A549 (cell line): ENCODE measurements around the gene METTL3. TPM values are rescaled to one million over a fixed set of nuclear protein-coding genes. Genes with fewer than 3 reads are reported as not detected.

Source experiments
- CBX8 ChIP-seq: fragments of 200-600 bp; sonication (generic); IDR thresholded peaks from 2 replicates; pipeline ENCODE4 v1.6.1; 2016
- EP300 ChIP-seq, 2 experiments: fragments of >200 bp; sonication (Bioruptor Twin); formaldehyde crosslinking; IDR thresholded peaks; 2 replicates in 1 of 2; 3 replicates in 1 of 2; pipeline ENCODE4 v1.6.1; 2016 to 2017
- FOSB ChIP-seq: fragments of 250-450 bp; sonication (Bioruptor Pico); IDR thresholded peaks from 2 replicates; pipeline ENCODE4 v1.5.0; 2020; ENCODE audit warnings: mild to moderate bottlenecking, moderate library complexity
- FOXS1 ChIP-seq: fragments of 250-450 bp; sonication (Bioruptor Pico); IDR thresholded peaks from 2 replicates; pipeline ENCODE4 v1.5.0; 2020; ENCODE audit warnings: mild to moderate bottlenecking, moderate library complexity
- GATA3 ChIP-seq: IDR thresholded peaks from 2 replicates; pipeline ENCODE4 v1.6.1; 2012; ENCODE audit warnings: borderline replicate concordance
- HEYL ChIP-seq: fragments of 250-450 bp; sonication (Bioruptor Pico); IDR thresholded peaks from 2 replicates; pipeline ENCODE4 v1.8.0; 2021; ENCODE audit warnings: mild to moderate bottlenecking, moderate library complexity
- HOXB13 ChIP-seq: fragments of 250-450 bp; sonication (Bioruptor Pico); IDR thresholded peaks from 2 replicates; pipeline ENCODE4 v1.5.0; 2020; ENCODE audit warnings: low read depth, mild to moderate bottlenecking, moderate library complexity
- HOXB5 ChIP-seq: fragments of 250-450 bp; sonication (Bioruptor Pico); IDR thresholded peaks from 2 replicates; pipeline ENCODE4 v1.5.0; 2020; ENCODE audit warnings: mild to moderate bottlenecking, moderate library complexity
- JUN ChIP-seq, 2 experiments: fragments of >200 bp; sonication (Bioruptor Twin); formaldehyde crosslinking; IDR thresholded peaks; 2 replicates in 1 of 2; 3 replicates in 1 of 2; pipeline ENCODE4 v1.6.1; 2016 to 2017
- JUNB ChIP-seq: fragments of >200 bp; sonication (Bioruptor Twin); formaldehyde crosslinking; IDR thresholded peaks from 2 replicates; pipeline ENCODE4 v1.6.1; 2016
- KDM1A ChIP-seq: fragments of 200-600 bp; sonication (generic); IDR thresholded peaks from 2 replicates; pipeline ENCODE4 v1.6.1; 2016; ENCODE audit warnings: low read depth, mild to moderate bottlenecking
- KDM5A ChIP-seq: fragments of 200-600 bp; sonication (generic); IDR thresholded peaks from 2 replicates; pipeline ENCODE4 v1.6.1; 2016; ENCODE audit warnings: antibody characterized with exemption, mild to moderate bottlenecking
- MAFK ChIP-seq: fragments of 450-650 bp; IDR thresholded peaks from 2 replicates; pipeline ENCODE4 v1.6.1; 2014; ENCODE audit not compliant: partially characterized antibody
- NPAS2 ChIP-seq: fragments of 250-450 bp; sonication (Bioruptor Pico); IDR thresholded peaks from 2 replicates; pipeline ENCODE4 v1.8.0; 2022; ENCODE audit warnings: mild to moderate bottlenecking, moderate library complexity, borderline replicate concordance
- PHF8 ChIP-seq: fragments of 200-600 bp; sonication (generic); IDR thresholded peaks from 2 replicates; pipeline ENCODE4 v1.6.1; 2016; ENCODE audit warnings: low read depth, mild to moderate bottlenecking, antibody characterized with exemption, moderate library complexity, borderline replicate concordance
- POLR2A ChIP-seq: IDR thresholded peaks from 2 replicates; pipeline ENCODE4 v1.6.1; 2012; ENCODE audit warnings: mild to moderate bottlenecking, low read length
- SREBF2 ChIP-seq: fragments of 450-650 bp; IDR thresholded peaks from 2 replicates; pipeline ENCODE4 v1.6.1; 2014; ENCODE audit warnings: mild to moderate bottlenecking, moderate library complexity
- TP53 ChIP-seq: fragments of 250-450 bp; sonication (Bioruptor Pico); IDR thresholded peaks from 2 replicates; pipeline ENCODE4 v1.5.0; 2021; ENCODE audit warnings: mild to moderate bottlenecking, moderate library complexity
- ZFP36 ChIP-seq: fragments of 450-650 bp; IDR thresholded peaks from 2 replicates; pipeline ENCODE4 v1.6.1; 2014; ENCODE audit warnings: borderline replicate concordance; ENCODE audit not compliant: partially characterized antibody
- ZNF302 ChIP-seq: fragments of 250-450 bp; sonication (Bioruptor Pico); IDR thresholded peaks from 2 replicates; pipeline ENCODE4 v1.9.0; 2021; ENCODE audit warnings: inconsistent platforms, mild to moderate bottlenecking, moderate library complexity
- ZSCAN20 ChIP-seq: fragments of 250-450 bp; sonication (Bioruptor Pico); IDR thresholded peaks from 2 replicates; pipeline ENCODE4 v1.8.0; 2022; ENCODE audit warnings: mild to moderate bottlenecking, moderate library complexity
- polyA plus RNA-seq, 4 experiments: library from polyadenylated mRNA; depleted of rRNA in 3 of 4; stranded (reverse); fragments of >200 nt; fragmentation: RNase III in 1 of 4; extraction: RNeasy Plus Mini Kit Qiagen cat#74134 plus additional on column Dnase treatment in 1 of 4; gene quantifications; 2 replicates in 3 of 4; 3 replicates in 1 of 4; pipeline ENCODE4 v1.2.3, GENCODE V29; 2011 to 2017
- TF ChIP-seq, protein P1 (sequence below): IDR thresholded peaks from 2 replicates; pipeline ENCODE4 v1.6.1; 2012; ENCODE audit warnings: low read depth, borderline replicate concordance
- TF ChIP-seq, protein P2 (sequence below): fragments of >200 bp; sonication (Bioruptor Twin); formaldehyde crosslinking; IDR thresholded peaks from 2 replicates; pipeline ENCODE4 v1.6.1; 2016
- TF ChIP-seq, protein P3 (sequence below): fragments of >200 bp; sonication (Bioruptor Twin); formaldehyde crosslinking; IDR thresholded peaks from 3 replicates; pipeline ENCODE4 v1.6.1; 2016
- TF ChIP-seq, protein P4 (sequence below): fragments of >200 bp; sonication (Bioruptor Twin); formaldehyde crosslinking; IDR thresholded peaks from 3 replicates; pipeline ENCODE4 v1.5.1; 2016
- TF ChIP-seq, protein P5 (sequence below): IDR thresholded peaks from 2 replicates; pipeline ENCODE4 v1.6.1; 2012
- TF ChIP-seq, protein P6 (sequence below): IDR thresholded peaks from 2 replicates; pipeline ENCODE4 v1.6.1; 2012

The METTL3 gene
- polyA plus RNA-seq, 2 of the 4 experiments (the other 2 are of a cell fraction) = 63.2 to 103 TPM

DNA sequence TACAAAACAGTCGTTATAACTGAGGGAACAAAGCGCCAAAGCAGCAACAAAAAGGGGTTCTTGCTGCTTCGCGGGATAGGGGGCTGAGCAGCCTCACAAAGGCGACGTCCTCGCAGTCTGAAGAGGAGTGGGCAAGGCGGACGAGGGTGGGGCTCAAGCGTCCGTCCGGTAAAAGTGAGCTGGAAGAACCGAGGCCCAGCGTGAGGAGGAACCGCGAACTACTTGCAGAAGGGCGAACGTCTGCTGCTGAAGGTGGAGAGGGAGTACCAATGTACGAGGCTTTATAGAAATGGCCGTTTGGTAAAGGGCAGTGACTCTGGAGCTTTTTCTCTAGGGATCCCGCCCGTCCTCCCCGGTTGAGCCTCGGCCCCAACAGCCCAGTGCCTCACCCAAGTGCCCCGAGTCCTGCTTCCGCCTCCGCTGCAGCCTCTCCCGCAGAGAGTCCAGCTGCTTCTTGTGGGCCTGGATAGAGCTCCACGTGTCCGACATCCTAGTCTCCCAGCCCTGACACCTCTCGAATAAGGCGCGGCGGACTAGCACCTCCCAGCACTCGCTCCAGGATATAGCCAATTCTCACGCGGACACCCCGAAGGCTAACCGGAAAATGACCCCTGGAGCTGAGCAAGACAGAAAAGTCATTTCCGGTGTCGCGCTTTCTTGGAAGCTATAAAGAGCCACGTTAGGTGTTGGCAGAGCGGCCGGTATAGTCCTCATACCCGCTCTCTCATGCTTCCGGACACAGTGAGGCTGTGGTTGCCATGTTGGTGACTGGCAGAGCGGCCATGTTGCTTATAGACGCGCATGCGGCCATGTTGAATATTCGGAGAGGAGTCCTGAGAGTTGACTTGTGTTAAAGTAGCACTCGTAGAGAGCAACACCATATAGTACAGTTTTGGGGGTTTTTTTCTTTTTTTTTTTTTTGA is at the start of gene METTL3 (continued):
- no peak for TF ChIP-seq SREBF2
- 0 out of 2 replicates have a peak, but pooled peaks have one; percentile 34 for TF ChIP-seq TP53 (CRISPR knock-in tag)
- TF ChIP-seq MAFK = peak; percentile 28
- peak; percentile 84; the same call in 1 of the 2 replicates for TF ChIP-seq HOXB13 (CRISPR knock-in tag)
- TF ChIP-seq, protein P1, sequence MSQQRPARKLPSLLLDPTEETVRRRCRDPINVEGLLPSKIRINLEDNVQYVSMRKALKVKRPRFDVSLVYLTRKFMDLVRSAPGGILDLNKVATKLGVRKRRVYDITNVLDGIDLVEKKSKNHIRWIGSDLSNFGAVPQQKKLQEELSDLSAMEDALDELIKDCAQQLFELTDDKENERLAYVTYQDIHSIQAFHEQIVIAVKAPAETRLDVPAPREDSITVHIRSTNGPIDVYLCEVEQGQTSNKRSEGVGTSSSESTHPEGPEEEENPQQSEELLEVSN = peak; percentile 76
- TF ChIP-seq GATA3 = no peak
- no peak for TF ChIP-seq KDM1A
- TF ChIP-seq, protein P2, sequence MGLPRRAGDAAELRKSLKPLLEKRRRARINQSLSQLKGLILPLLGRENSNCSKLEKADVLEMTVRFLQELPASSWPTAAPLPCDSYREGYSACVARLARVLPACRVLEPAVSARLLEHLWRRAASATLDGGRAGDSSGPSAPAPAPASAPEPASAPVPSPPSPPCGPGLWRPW = no peak
- TF ChIP-seq CBX8 = no peak
- TF ChIP-seq ZSCAN20 (CRISPR knock-in tag) = no peak
- TF ChIP-seq, protein P3, sequence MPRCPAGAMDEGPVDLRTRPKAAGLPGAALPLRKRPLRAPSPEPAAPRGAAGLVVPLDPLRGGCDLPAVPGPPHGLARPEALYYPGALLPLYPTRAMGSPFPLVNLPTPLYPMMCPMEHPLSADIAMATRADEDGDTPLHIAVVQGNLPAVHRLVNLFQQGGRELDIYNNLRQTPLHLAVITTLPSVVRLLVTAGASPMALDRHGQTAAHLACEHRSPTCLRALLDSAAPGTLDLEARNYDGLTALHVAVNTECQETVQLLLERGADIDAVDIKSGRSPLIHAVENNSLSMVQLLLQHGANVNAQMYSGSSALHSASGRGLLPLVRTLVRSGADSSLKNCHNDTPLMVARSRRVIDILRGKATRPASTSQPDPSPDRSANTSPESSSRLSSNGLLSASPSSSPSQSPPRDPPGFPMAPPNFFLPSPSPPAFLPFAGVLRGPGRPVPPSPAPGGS = peak; percentile 27; the same call in 1 of the 3 replicates
- no peak for TF ChIP-seq ZNF302
- TF ChIP-seq EP300 (IDR thresholded peaks at IDR 0.05) = no peak
- no peak for TF ChIP-seq NPAS2
- TF ChIP-seq JUN (IDR thresholded peaks at IDR 0.05) = peak; percentile 79 to 83; a peak in 4 of 5 replicates
- TF ChIP-seq, protein P4, sequence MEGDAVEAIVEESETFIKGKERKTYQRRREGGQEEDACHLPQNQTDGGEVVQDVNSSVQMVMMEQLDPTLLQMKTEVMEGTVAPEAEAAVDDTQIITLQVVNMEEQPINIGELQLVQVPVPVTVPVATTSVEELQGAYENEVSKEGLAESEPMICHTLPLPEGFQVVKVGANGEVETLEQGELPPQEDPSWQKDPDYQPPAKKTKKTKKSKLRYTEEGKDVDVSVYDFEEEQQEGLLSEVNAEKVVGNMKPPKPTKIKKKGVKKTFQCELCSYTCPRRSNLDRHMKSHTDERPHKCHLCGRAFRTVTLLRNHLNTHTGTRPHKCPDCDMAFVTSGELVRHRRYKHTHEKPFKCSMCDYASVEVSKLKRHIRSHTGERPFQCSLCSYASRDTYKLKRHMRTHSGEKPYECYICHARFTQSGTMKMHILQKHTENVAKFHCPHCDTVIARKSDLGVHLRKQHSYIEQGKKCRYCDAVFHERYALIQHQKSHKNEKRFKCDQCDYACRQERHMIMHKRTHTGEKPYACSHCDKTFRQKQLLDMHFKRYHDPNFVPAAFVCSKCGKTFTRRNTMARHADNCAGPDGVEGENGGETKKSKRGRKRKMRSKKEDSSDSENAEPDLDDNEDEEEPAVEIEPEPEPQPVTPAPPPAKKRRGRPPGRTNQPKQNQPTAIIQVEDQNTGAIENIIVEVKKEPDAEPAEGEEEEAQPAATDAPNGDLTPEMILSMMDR = no peak
- TF ChIP-seq FOXS1 (CRISPR knock-in tag) = no peak
- TF ChIP-seq, protein P5, sequence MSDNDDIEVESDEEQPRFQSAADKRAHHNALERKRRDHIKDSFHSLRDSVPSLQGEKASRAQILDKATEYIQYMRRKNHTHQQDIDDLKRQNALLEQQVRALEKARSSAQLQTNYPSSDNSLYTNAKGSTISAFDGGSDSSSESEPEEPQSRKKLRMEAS = peak; percentile 96
- TF ChIP-seq, protein P6, sequence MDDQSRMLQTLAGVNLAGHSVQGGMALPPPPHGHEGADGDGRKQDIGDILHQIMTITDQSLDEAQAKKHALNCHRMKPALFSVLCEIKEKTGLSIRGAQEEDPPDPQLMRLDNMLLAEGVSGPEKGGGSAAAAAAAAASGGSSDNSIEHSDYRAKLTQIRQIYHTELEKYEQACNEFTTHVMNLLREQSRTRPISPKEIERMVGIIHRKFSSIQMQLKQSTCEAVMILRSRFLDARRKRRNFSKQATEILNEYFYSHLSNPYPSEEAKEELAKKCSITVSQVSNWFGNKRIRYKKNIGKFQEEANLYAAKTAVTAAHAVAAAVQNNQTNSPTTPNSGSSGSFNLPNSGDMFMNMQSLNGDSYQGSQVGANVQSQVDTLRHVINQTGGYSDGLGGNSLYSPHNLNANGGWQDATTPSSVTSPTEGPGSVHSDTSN = no peak
- no peak for TF ChIP-seq PHF8
- no peak for TF ChIP-seq ZFP36
- no peak for TF ChIP-seq FOSB (CRISPR knock-in tag)
- TF ChIP-seq HOXB5 (CRISPR knock-in tag) = 0 out of 2 replicates have a peak, but pooled peaks have one; percentile 48
- no peak for TF ChIP-seq HEYL (CRISPR knock-in tag)
- TF ChIP-seq KDM5A = 0 out of 2 replicates have a peak, but pooled peaks have one; percentile 23
- TF ChIP-seq POLR2A = peak; percentile 82
- no peak for TF ChIP-seq JUNB
